Endodermal cell (in vitro differentiated cells): Measurements from ENCODE around the gene SLC7A10. TPM values are rescaled to one million over a fixed set of nuclear protein-coding genes. Genes with fewer than 3 reads are reported as not detected.

Experiments
- DNase-seq: peaks from one replicate; pipeline ENCODE4 v3.0.0-alpha.2; 2017
- H3K27ac ChIP-seq: 2 replicates; pipeline ENCODE4 v1.5.1; 2013; ENCODE audit warnings: mild to moderate bottlenecking, low read depth, low read length, moderate library complexity
- H3K27me3 ChIP-seq: 2 replicates; pipeline ENCODE4 v1.6.1; 2013; ENCODE audit warnings: mild to moderate bottlenecking, low read length, moderate library complexity; ENCODE audit not compliant: insufficient read depth, control insufficient read depth, poor library complexity, severe bottlenecking
- H3K36me3 ChIP-seq: 2 replicates; pipeline ENCODE4 v1.7.0; 2013; ENCODE audit warnings: mild to moderate bottlenecking, low read length, moderate library complexity; ENCODE audit not compliant: control insufficient read depth, insufficient read depth
- H3K4me1 ChIP-seq: one replicate; pipeline ENCODE4 v1.7.0; 2013; ENCODE audit warnings: low read length; ENCODE audit not compliant: control insufficient read depth, insufficient read depth
- H3K4me3 ChIP-seq: 2 replicates; pipeline ENCODE4 v1.5.1; 2013; ENCODE audit warnings: mild to moderate bottlenecking, low read length, moderate library complexity
- H3K9ac ChIP-seq: 2 replicates; pipeline ENCODE4 v1.6.1; 2013; ENCODE audit warnings: mild to moderate bottlenecking, low read length, moderate library complexity; ENCODE audit not compliant: poor library complexity, severe bottlenecking; ENCODE audit errors: extremely low read depth
- H3K9me3 ChIP-seq: 2 replicates; pipeline ENCODE4 v1.6.1; 2013; ENCODE audit warnings: mild to moderate bottlenecking, low read length, moderate library complexity; ENCODE audit not compliant: control insufficient read depth
- H3K27ac Mint-ChIP-seq: 2 replicates; pipeline ENCODE4 v1.8.0; 2020; ENCODE audit warnings: mixed read lengths
- H3K27me3 Mint-ChIP-seq: 2 replicates; pipeline ENCODE4 v1.8.0; 2021; ENCODE audit warnings: mild to moderate bottlenecking, mixed read lengths; ENCODE audit not compliant: insufficient read depth
- H3K36me3 Mint-ChIP-seq: 2 replicates; pipeline ENCODE4 v1.8.0; 2020; ENCODE audit warnings: low read depth, mixed read lengths
- H3K4me1 Mint-ChIP-seq: 2 replicates; pipeline ENCODE4 v1.8.0; 2020; ENCODE audit warnings: mixed read lengths
- H3K4me3 Mint-ChIP-seq: 2 replicates; pipeline ENCODE4 v1.8.0; 2020; ENCODE audit warnings: mild to moderate bottlenecking, moderate library complexity, mixed read lengths
- H3K9me3 Mint-ChIP-seq: 2 replicates; pipeline ENCODE4 v1.8.0; 2020; ENCODE audit warnings: mild to moderate bottlenecking, mixed read lengths
- CTCF ChIP-seq: fragments of 200-600 bp; sonication (generic); conservative IDR thresholded peaks from 2 replicates; pipeline ENCODE4 v1.5.0; 2021; ENCODE audit warnings: antibody characterized with exemption, mild to moderate bottlenecking
- WGBS, 2 experiments: methylation state at CpG; one replicate each; pipeline versions ENCODE4 v1.1.5 to v1.1.7; 2013; ENCODE audit warnings: missing lambda C conversion rate in 2 of 2, mixed read lengths in 1 of 2; ENCODE audit not compliant: insufficient coverage in 1 of 2, insufficient read length in 1 of 2; 5-methylcytosine and 5-hydroxymethylcytosine counted together
- total RNA-seq, 2 donors: library from RNA; stranded (reverse); fragmentation: NEBNext Ultra II Directional in 1 of 2; extraction: Animal tissue kit (Norgen Biotek cat#: 25700) in 1 of 2; gene quantifications; 2 replicates in 1 of 2; 3 replicates in 1 of 2; pipeline ENCODE4 v1.2.1, GENCODE V29; 2021

Gene SLC7A10
- total RNA-seq, 2 donors from 2014 or later, result 0.35 TPM; not detected in 1

GRCh38 chr19:33176670-33177416 is 48.8 kb downstream of the SLC7A10 start:
- peaks cover 4% of the 10 kb centered on the region for H3K27me3 ChIP-seq
- H3K9me3 Mint-ChIP-seq, result no peaks in the 10 kb centered on the region
- peak overlapping the region; percentile 95 for H3K4me3 ChIP-seq
- H3K36me3 Mint-ChIP-seq, result peaks cover 4% of the 10 kb centered on the region
- H3K9me3 ChIP-seq, result no peaks in the 10 kb centered on the region
- H3K9ac ChIP-seq, result peak overlapping the region; percentile 83
- H3K27ac ChIP-seq, result peak overlapping the region; percentile 95
- peak overlapping the region; percentile 91 for H3K4me3 Mint-ChIP-seq
- WGBS, 2 experiments, result 0 to 1% methylated on average over 42 to 65 of the region's 65 CpGs
- peaks cover 14% of the 10 kb centered on the region for H3K4me1 Mint-ChIP-seq
- H3K27me3 Mint-ChIP-seq, result peaks cover 9% of the 10 kb centered on the region
- peak; percentile 55 for TF ChIP-seq CTCF
- peaks cover 7% of the 10 kb centered on the region for H3K4me1 ChIP-seq
- H3K27ac Mint-ChIP-seq, result peak overlapping the region; percentile 95
- peak; percentile 99 for DNase-seq
- no peaks in the 10 kb centered on the region for H3K36me3 ChIP-seq

- peaks cover 7% of the 10 kb centered on the region for H3K4me1 ChIP-seq
- peak overlapping the region; percentile 95 for H3K27ac Mint-ChIP-seq
- H3K27me3 ChIP-seq, result peaks cover 4% of the 10 kb centered on the region
- peak; percentile 48 for DNase-seq
- H3K4me3 Mint-ChIP-seq, result peak overlapping the region; percentile 91
- peak overlapping the region; percentile 95 for H3K4me3 ChIP-seq
- H3K4me1 Mint-ChIP-seq, result peaks cover 14% of the 10 kb centered on the region
- H3K9ac ChIP-seq, result peak overlapping the region; percentile 83
- WGBS, 2 experiments, result 29 to 30% methylated on average over 22 to 25 of the region's 25 CpGs
- no peaks in the 10 kb centered on the region for H3K9me3 Mint-ChIP-seq
- H3K27ac ChIP-seq, result peak overlapping the region; percentile 54
- H3K27me3 Mint-ChIP-seq, result peaks cover 9% of the 10 kb centered on the region
- no peaks in the 10 kb centered on the region for H3K9me3 ChIP-seq
- H3K36me3 Mint-ChIP-seq, result peaks cover 4% of the 10 kb centered on the region
- TF ChIP-seq CTCF, result no peak
- no peaks in the 10 kb centered on the region for H3K36me3 ChIP-seq
Observed at GRCh38 chr19:33175886-33176669, 49.6 kb downstream of the SLC7A10 start.

- Mint-ChIP-seq H3K4me1 (peaks cover 14% of the 10 kb centered on the region), H3K4me3 (peak overlapping the region; percentile 91), H3K27ac (no peak overlapping the region), H3K9me3 (no peaks in the 10 kb centered on the region), H3K36me3 (peaks cover 4% of the 10 kb centered on the region), H3K27me3 (peaks cover 9% of the 10 kb centered on the region)
- H3K9me3 ChIP-seq, result no peaks in the 10 kb centered on the region
- no peaks in the 10 kb centered on the region for H3K36me3 ChIP-seq
- H3K27me3 ChIP-seq, result peaks cover 4% of the 10 kb centered on the region
- H3K4me3 ChIP-seq, result peak overlapping the region; percentile 95
- H3K27ac ChIP-seq, result no peak overlapping the region
- H3K9ac ChIP-seq, result no peak overlapping the region
- TF ChIP-seq CTCF, result no peak
- peak; percentile 46 for DNase-seq
- H3K4me1 ChIP-seq, result peaks cover 7% of the 10 kb centered on the region
- 95 to 96% methylated on average over 9 to 10 of the region's 10 CpGs for WGBS, 2 experiments
Observed at GRCh38 chr19:33175156-33175782, 50.4 kb downstream of the SLC7A10 start.
